HG03354 (cell line): ENCODE data around the gene C19orf38.
"Not testable (repeated sequence)": the region's sequence is repeated elsewhere in the genome, so short reads cannot be mapped to it uniquely, and the experiment has no call there.

Experiments used
- ATAC-seq: cut with Tn5 transposase; IDR thresholded peaks from one replicate; pipeline ENCODE4 v1.9.1; 2021; ENCODE audit warnings: mild to moderate bottlenecking; ENCODE audit not compliant: unreplicated experiment, poor library complexity, severe bottlenecking

C19orf38 gene

DNA sequence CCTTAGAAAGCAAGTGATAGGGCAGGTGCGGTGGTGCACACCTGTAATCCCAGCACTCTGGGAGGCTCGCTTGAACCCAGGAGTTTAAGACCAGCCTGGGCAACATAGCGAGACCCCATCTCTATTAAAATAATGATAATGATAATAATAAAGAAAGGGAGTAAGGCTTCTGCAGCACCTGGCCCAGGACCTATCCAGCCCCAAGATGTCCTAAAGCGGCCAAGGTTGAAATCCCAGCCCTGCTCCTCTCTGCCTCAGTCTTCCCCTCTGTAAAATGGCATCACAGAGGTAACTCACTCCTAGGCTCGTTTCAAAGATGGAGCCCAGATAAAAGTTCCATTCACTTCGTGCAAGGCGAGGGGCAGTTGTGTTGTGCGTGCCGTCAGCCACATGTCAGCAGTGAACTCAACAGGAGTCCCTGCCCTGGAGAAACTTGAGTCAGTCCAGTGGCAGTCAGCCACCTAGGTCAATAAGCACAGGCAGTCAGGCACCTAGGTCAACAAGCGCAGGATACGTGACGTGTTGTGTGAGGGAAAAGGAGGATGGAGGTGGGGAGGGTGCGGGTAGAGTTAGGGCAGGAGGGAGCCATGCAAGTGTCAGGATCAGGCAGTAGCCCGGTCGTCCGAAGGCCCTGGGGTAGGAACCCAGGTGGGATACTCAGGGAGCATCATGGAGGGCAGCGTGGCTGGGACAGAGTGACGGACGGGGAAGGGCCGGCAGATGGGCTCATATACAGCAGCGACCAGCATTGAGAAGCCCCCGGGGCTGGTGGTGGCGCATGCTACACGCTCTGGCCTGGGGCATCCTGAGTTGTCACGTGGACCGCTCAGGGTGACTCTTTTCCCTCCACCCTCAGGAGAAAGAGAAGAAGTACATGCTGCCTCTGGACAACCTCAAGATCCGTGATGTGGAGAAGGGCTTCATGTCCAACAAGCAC, 28.8 kb upstream of the C19orf38 start:
- ATAC-seq, result no peak

GRCh38 chr19:10820173-10820572, 28.0 kb upstream of the C19orf38 start:
- no peak for ATAC-seq

DNA sequence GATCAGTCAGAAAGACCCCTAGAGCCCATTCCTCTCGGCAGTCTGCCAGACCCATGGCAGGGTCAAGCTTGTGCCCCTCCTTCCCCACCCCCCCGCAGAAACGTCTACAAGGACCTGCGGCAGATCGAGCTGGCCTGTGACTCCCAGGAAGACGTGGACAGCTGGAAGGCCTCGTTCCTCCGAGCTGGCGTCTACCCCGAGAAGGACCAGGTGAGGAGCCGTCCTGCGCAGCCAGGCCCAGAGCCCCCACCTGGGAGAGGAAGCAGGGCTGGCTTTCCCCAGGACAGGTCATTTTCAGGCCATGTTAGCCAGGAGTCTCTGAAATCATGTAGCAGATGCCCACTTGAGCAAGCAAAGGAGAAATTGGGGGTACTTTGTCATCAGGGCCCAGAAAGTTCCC, 24.5 kb upstream of the C19orf38 start:
- no peak for ATAC-seq

GRCh38 chr19:10826231-10826630, 22.0 kb upstream of the C19orf38 start:
- ATAC-seq, result no peak

- no peak for ATAC-seq
Observed at GRCh38 chr19:10826846-10827245, 21.4 kb upstream of the C19orf38 start.

GRCh38 chr19:10828981-10829821, 19.0 kb upstream of the C19orf38 start:
- no peak for ATAC-seq

- ATAC-seq, result no peak
Observed at GRCh38 chr19:10829967-10830366, 18.2 kb upstream of the C19orf38 start.

DNA sequence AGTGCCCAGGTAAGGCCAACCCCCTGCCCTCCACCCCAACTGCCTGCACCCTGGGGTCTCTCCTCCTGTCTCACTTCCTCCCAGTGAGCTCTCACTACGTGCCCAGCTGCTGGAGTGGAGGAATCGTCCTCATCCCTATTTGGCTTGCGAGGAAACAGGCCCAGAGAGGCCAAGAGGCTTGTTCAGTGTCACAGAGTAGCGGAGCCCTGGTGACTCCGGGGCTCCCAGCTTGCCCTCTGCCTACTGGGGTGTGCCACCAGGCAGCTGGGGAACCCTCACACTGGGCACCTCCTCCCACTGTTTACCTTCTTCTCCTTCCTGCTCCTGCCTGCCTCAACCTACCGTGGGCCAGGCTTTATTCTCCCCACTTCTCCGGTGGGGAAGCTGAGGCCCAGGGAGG, 17.8 kb upstream of the C19orf38 start:
- no peak for ATAC-seq

- ATAC-seq, result no peak
Observed at GRCh38 chr19:10830931-10831779, 17.1 kb upstream of the C19orf38 start.

DNA sequence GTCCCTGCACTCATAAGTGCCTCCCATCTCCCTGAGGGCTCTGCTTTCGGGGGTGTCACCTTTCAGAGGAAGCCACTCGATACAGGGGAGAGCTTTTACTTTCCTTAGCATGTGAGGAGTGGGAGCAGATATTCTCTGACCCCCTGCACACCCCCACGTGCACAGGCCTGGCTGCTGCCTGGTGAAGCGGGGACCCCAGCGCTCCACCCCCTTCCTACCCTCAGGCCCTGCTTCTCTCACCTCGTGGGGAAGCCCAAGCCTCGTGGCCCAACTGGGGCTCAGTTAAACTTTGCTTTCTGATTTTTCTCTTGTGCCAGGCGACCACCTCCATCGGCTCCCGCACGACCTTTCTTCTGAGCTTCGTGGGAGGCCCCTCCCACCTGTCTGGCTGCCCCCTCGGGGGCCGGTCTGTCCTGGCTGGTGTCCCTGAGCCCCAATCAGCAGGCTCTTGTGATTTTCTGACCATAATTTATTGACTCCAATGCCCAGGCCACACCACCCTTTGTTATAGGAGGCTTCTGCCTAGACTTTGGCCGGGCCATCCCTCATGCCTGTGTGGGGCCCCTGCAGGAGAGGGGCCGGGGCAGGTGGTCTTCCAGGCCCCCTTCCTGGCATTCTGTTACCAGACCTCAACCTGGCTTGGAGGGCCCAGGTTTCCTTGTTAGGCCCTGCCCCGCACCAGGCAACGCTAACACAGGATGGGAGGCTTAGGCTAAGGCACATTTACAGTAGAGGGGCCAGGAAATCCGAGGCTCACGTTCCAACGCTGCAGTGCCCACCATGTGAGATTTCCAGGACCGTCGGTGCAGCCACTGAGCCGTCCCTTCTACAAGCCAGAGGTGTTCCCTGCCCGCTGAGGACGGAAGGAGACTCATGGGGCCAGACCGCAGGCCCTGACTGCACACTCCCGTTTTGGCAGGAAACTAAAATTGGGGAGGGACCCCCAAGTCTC, 16.0 kb upstream of the C19orf38 start:
- no peak for ATAC-seq

GRCh38 chr19:10832939-10833296, 15.3 kb upstream of the C19orf38 start:
- no peak for ATAC-seq

GRCh38 chr19:10835089-10835753, 13.0 kb upstream of the C19orf38 start:
- ATAC-seq, result no peak

DNA sequence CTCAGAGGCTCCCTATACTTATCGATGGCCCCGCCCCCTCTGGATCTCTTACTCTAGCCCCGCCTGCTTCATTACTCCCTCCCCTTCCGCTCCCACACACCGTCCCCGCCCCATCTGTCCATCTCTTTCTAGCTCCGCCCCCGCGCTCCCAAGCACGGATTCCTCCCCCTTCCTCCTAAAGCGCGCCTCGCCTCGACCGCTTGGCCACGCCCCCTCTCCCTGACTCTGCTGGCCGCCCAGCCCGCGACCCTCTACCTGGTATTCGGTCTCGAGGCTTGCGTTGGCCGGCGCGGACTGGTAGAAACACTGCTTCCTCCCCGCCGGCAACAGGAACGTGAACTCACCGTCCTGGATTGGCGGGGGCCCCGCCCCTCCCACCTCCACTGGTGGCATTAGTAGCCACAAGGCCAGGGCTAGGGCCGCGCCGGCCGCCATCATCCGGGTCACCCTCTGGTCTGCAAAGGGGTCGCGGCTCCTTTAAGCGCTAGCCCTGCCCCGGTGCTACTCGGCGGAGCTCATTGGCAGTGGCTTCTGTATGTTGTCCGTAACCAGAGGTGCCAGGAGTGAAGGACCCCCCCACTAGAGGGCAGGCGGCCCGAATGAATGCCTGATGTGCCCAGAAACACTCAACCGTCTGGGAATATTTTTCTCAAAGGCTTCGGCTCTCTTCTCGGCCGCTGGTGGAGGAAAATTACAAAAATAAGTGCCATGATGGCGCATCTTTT, 12.3 kb upstream of the C19orf38 start, which contains the start of gene TMED1:
Gene TMED1 (minus strand): TSS at position 459 of the 725 bp plus-strand sequence. CDS start 21 bp downstream, at position 438.
- peak; percentile 79 for ATAC-seq

- ATAC-seq, result peak; percentile 12
Observed at GRCh38 chr19:10836479-10837330, 11.5 kb upstream of the C19orf38 start.

DNA sequence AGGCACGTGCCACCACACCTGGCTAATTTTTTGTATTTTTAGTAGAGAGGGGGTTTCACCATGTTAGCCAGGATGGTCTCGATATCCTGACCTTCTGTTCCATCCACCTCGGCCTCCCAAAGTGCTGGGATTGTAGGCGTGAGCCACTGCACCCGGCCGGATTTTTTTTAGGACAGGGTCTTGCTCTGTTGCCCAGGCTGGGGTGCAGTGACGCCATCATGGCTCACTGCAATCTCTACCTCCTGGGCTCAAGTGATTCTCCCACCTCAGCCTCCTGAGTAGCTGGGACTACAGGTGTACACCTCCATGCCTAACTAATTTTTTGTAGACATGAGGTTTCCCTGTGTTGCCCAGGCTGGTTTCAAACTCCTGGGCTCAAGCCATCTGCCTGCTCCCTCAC, 10.6 kb upstream of the C19orf38 start:
- not testable (repeated sequence) for ATAC-seq

GRCh38 chr19:10838377-10838776, 9.8 kb upstream of the C19orf38 start:
- no peak for ATAC-seq
